SH-SY5Y (cell line): ENCODE results near the gene FMO4.

Experiments
- GATA2 ChIP-seq: IDR thresholded peaks from 2 replicates; pipeline ENCODE4 v1.6.1; 2011; ENCODE audit warnings: mild to moderate bottlenecking, low read depth, low read length
- GATA3 ChIP-seq: IDR thresholded peaks from 2 replicates; pipeline ENCODE4 v1.6.1; 2011; ENCODE audit warnings: low read depth, mild to moderate bottlenecking, low read length, moderate library complexity

- TF ChIP-seq GATA3: no peak
- no peak for TF ChIP-seq GATA2
These were observed 33.4 kb upstream of the FMO4 start for GRCh38 chr1:171280599-171280998.
